ENCODE results near the gene MUC6.

Gene MUC6

DNA sequence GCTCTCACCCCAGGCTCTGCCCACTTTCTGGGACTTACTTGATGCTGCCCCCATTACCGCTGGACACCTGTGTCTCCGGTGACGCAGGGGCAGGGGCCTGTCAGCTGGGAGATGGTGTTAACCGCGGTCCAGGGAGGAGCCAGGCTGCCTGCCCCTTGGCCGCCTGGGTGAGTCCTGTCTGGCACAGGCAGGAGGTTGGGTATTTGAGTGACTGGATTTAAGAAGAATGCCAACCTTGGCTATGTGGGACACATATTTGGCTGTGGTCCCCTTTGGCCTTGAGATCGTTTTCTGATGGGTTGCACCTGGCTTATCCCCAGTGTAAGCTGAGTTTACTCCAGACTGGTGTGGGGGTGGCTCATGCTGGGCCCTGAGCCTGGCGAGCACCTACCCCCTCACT is 2.5 kb downstream of the MUC6 start:
- DNase-seq = no peak

DNA sequence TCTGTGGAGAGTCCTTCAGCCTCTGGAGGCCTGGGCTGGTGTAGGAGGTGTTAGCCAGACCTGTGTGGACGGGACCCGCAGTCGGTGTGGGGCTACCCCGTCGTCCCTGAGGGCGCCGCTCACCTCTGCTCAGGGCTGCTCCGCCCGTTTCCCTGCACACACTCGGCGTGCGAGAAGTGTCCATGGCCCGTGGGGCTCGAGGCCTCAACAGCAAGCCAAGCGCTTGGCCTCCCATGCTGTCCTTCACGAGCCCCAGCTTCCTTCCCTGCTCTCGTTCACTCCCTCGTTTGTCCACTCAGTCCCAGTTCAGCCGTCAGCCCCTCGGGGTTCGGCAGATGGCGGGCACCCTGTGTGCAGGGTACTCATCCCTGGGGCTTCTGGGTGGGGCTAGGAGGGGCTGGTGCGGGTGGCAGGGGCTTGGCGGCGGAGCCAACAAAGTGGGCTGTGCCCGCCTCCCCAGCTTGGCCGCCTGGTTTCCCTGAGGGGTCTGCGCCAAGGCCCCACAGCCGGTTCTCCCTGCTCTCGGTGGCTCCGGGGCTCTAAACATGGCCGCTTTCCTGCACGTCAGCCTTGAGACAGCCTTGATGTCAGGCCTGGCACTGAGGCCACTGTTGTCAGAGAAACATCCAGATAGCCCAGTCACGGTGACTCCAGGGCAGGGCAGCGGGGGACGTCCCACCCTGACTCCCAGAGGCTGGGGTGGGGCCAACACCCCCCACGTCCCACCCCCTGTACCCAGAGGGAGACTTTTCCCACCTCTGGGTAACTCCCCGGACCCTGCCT is 3.3 kb downstream of the MUC6 start:
- DNase-seq = no peak

DNA sequence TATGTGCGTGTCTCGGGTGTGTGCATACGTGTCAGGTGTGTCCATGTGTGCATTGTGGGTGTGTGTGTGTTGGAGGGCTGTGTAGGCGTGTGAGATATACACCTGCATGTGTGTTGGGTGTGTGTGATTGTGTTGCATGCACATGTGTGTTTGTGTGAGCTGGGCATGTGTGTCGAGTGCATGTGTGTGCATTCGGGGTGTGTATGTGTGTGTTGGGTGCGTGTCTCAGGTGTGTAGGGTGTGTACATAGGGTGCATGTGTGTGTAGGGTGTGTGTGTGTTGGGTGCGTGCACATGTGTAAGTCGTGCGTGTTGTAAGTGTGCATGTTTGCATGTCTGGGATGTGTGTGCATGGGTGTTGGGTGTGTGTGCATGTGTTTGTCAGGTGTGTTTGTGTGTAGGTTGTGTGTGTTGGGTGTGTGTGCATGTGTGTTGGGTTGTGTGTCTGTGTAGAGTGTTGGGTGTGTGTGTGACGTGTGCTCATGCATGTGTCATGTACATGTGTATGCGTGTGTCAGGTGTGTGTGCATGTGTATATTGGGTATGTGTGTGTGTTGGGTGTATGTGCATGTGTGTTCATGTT is 4.1 kb downstream of the MUC6 start:
- DNase-seq = no peak

DNA sequence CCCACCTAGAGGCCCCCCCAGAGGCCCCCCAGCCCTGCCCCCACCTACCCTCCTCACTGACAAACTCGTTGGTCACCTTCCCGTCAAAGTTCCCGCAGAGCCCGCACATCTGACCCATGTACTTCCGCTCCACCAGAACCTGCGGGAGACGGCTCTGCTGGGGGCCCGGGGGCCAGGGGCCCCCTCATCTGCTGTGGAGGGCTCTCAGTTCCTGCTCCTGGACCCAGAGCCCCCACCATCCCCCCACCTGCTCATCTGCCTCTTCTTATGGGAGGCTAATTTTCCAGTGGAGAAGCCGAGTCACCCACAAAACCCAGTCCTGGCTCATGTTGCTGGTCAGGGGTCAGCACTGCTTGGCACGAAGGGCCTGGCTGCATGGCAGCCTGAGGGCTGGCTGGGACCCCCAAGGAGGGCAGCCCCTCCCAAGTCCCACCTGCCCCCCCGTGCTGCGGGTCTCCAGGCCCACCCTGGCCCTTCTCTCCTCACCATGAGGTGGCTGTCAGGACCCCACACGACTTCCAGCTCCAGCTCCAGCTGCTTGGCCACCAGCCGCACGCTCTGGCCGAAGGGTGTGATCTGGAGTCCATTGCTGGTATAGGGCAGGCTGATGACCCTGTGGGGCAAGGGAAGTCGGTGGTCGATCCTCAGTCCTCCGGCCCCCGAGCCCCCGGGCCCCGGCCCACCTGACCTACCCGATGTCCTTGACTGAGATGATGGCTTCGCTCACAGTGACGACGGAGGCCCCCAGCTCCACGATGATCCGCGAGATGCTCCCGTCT is 5.2 kb downstream of the MUC6 start:
- DNase-seq = no peak

DNA sequence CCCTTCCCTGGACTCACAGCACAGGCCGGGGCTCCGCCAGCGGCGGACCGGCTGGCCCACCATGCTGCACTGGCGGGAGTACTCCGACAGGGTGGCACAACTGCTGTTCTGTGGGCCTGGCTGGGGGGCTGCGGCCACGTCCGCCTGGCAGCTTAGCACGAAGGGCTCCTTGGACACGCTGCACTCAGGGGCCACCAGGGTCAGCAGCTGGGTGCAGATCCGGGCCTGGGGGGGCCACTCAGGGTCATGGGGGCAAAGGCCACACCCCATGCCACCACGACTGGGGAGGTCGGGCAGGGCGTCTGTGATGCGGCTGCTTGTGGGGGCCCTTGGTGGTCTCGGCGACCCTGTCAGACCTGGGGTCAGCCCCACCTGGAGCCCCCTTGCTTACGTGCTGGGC is 6.0 kb downstream of the MUC6 start:
- no peak for DNase-seq

DNA sequence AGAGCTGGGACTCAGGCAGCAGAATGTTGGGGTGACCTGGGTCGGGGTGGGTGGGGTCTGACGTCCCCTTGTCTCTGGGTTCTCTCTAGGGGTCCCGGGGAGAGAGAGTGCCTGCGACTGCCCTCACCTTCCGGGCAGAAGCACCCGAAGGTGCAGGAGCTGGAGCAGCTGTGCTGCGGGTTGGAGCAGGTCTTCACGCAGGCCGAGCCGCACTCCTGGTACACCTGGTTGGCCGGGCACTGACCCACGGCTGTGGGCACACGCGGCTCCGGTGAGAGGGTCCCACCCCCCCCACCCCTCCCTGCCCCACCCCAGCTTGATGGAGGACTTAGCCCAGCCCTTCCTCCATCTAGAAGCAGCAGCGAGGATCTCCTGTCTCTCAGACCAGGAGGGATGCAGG is 6.4 kb downstream of the MUC6 start:
- no peak for DNase-seq

DNA sequence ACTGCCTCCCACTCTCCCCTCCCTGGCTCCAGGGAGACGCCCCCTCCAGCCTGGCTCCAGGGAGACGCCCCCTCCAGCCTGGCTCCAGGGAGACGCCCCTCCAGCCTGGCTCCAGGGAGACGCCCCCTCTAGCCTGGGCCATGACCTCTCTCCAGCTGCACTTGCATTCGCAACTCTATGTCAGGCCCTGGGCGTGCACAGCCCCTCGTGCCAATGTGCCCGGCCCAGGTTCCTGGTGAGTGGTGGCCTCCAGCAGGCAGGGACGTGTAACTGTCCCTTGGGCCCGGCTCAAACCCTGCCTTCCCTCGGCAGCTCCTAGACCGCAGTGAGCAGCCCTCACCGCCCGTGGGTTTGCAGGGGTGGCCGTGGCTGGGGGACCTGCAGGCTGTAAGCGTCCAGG is 6.9 kb downstream of the MUC6 start:
- DNase-seq = no peak

DNA sequence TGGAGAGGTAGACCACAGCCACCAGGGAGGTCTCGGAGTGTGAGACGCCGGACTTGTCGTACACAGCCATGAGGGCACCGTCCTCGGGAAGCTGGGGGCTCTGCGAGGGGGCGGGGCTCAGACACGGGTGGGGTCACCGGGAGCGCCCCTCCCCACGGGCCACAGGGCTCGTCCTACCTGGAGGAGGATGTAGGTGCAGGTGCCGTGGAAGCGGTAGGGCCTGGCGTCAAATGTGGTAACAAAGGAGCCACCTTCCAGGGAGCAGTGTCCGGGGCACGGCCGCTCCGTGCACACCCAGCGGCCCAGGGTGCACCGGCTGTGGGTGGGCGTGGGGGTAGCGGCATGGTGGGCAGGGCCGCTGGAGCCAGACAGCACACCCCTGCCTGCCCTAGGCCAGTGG is 7.5 kb downstream of the MUC6 start:
- no peak for DNase-seq

DNA sequence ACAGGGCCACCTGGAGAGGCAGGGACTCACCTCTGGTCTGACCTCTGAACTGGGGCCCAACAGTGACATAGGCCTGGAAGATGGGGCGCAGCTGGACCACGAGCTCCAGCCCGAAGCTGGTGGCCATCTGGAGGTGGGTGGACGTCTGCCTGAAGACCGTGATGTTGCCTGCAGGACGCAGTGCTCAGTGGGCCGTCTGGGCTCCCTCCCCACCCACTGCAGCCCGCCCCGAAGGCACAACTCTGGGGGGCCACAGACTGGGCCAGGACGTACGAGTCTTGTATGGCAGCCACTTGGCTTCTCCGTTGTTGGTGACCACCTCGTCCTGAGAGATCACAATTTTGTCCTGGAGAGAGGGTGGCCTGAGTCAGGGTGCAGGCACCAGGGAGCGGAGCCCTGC is 7.9 kb downstream of the MUC6 start:
- DNase-seq = no peak

DNA sequence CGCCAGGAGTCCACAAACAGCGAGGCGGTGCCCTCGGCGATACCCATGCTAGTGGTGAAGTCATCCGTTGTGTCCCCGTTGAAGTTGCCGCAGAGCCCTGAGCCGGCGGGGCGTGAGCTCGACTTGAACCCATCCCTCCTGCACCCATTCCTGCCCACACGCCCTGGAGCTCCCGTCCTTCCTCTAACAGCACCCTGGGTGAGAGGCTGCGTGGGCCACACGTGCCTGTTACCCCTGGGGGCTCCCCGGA is 8.3 kb downstream of the MUC6 start:
- DNase-seq = no peak

DNA sequence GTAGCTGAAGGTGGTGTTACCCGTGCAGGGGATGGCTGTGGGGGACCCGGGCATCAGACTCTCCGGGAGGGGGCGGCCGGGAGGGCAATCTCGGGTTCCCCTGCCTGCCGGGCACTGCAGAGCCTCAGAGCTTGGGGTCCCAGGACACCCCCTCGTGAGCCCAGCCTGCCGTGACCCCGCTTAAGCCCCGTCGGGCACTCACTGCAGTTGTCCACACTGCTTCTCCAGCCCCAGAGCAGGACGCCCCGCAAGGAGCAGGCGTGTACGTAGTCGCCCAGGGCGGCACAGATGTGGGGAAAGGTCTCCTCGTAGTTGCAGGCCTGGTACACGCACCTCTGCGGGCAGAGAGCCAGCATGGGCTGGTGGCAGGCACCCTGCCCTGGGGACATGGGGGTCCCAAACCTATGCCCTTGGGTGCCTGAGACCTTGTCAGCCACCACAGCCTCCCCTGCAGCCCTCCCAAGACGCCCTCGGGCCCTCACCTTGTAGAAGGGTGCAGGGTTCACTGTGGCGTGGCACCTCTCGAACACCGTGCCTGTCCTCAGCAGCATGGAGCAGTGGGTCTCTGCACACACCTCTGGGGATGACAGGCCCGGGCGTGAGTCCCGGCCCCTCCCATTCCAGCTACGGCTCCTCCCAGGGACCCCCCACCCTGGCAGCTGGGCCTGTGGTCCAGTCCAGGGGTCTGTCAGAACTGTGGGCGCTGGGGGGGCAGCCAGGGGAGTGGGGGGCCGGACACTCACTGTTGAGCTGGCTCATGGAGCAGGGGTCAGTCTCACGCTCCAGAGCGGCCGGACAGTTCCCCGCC is 8.8 kb downstream of the MUC6 start:
- DNase-seq = no peak

DNA sequence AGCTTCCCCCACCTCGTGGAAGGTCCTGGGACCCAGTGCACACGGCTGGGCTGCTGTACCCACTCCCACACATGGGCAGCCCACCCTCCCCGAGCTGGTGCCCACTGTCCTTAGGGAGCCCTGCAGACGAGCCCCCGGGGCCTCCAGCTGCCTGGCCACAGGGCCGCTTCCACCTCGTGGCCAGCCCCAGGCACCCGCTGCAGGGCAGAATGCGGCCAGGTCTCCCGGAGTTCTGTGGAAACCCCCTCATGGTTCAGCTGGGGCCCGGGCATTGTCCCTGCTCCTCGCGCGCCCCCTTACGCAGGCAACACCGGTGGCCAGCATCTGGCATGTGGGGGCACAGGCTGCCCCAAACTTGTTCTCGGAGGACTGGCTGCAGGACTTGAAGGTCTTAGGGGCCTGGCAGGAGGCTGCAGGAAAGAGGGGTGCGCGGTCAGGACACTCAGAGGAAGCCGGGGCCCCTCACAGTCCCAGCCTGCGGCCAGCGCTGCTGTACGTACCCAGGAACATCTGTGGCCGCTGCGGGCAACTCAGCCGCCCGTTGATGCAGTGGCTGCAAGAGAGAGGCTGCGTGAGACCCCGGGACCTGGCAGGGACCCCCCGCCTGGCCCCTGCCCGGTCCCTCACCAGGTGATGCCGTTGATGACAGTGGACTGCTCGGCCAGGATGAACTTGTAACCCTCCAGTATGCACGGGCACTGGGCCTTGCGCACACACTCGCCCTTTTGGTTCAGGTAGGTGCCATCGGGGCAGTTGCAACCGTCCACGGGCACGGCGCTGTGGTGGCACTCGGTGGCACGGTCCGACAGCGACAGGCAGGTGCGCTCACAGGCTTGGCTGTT is 9.7 kb downstream of the MUC6 start:
- no peak for DNase-seq

DNA sequence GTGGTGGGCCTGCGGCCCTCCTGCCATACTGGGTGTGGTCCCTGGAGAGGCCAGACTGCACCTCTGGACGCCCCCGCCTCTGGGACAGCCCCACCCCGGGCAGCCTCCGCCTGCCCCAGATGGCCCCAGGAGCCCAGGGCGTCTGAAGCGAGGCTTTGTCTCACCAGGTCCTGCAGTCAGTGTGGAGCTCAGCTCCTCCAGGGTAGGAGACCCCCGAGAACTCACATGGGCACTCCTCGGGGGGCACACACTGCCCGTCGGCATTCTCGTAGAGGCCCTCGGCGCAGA is 10.4 kb downstream of the MUC6 start:
- no peak for DNase-seq

DNA sequence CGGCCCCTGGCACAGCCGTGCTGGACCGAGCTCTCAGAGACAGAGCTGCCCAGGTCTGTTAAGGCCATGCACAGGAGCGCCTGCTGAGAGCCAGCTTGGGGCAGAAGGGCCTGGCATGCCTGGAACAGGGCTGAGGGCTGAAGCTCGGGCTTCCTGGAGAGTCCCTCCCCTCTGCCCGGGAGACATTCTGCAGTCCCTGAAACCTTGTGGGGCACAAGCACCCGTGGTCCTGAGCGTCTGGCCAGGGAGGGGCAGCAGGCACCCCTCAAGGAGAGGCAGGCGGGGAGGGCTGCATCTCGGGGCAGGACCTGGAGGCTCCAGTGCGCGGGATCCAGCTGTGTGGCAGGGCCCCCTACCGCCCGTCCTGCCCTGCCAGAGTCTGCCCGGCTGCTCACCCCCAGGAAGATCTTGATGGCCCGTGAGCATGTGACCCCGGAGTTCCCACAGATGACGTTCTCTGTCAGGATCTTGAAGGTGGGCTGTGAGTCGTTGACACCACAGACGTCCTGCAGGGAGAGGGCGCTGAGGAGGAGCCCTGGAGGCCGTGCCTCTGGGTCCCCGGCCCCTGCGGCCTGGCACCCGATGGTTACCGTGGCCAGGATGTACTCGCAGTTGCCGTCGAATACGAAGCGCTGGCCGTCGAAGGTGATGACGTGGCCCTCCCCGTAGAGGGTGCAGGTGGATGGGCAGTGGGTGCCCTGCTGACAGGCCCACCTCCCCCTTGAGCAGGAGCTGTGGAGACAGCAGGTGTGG is 10.9 kb downstream of the MUC6 start:
- no peak for DNase-seq

DNA sequence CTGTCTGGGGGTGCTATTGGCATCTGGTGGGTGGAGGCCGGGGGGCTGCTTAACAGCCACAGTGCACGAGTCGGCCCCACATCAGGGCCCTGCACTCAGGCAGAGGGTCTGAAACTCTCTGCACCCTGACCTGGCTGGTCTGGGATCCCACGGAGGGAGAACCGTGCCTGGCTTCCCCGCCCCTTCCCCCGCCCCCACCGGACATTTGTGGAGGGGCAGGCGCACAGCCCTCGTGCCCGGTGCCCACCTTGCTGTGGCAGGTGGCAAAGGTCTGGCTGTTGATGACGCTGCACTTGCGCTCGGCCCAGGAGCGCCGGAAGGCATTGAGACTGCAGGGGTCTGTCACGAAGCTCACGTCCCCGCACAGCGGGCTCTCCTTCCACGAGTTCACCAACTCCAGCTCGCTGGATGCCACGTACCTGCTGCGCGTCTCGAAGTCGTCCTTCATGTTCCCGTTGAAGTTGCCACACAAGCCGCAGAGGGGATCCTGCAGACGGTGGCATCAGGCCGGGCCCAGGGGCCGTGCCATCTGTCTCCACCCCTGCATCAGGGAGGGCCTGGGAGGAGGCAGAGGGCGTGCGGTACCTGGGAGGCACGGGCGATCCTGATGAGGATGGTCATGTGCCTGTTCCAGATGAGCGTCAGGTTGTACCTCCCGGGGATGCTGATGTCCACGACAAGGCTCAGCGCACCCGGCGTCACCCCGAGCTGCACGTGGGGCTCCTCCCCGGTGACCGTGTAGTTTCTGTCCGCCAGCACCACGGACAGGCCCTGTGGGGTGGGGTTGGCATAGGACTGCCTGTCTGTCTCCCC is 11.7 kb downstream of the MUC6 start:
- no peak for DNase-seq

DNA sequence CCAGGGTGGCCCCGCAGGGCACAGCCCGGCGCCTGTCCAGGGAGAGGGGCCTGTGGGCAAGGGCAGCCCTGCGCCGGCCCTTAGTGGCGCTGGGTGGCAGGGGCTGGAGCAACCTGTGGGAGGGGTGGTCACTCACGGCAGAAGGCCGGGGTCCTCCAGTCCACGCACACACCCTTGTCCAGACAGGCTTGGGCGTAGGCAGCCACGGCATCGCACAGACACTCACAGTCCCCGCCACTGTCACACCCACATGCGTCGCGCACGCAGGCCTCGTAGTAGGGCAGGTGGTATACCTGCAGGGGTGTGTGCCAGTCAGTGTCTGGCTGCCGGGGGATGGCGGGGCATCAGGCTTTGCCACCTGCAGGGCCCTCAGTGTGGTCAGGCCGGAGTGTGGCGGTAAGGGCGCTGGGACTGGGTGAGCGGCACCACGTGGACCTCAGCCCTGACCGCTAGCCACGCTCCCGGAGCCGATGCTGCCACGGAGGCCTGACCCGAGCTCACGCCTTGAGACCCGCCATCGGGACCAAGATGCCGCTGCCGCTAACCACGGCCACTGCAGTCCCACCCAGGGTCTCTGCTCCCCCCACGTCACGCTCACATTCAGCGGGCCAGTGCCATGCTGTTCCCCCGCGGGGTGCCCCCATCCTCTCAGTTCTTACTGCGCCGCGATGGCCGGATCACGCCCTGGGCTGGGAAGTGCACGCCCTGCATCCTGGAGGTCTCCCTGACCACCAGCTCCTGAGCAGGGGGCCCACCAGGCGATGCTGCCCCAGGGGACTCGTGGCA is 12.5 kb downstream of the MUC6 start:
- DNase-seq = no peak

DNA sequence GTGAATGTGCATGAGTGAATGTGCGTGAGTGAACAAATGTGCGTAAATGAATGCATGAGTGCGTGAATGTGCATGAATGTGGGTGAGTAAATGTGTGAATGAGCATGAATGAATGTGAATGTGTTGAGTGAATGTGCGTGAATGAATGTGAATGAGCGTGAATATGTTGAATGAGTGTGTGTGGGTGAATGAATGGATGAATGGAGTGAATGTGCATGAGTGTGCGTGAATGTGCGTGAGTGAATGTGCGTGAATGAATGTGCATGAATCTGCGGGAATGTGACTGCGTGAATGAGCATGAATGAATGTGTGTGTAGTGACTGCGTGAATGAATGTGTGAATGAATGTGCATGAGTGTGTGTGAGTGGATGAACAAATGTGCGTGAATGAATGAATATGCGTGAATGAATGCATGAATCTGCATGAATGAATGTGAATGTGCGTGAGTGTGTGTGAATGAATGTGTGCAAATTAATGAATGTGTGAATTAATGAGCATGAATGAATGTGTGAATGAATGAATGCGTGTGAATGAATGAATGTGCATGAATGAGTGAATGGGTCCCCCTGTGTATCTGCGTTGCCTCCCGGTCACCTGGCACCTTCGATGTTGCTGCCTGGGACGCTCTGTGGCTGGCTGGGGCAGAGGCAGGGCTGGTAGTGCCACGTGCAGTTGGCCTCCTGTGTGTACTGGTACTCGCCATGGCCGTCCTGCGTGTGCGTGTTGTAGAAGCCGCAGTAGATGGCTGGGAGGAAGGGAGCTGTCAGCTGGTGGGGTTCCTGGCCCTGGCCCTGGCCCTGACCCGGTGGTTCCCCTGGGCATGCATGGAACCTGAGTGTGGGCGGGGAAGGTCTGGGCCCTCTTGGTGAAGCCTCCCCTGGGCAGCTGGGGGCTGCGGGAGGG is 13.4 kb downstream of the MUC6 start:
- DNase-seq = no peak

DNA sequence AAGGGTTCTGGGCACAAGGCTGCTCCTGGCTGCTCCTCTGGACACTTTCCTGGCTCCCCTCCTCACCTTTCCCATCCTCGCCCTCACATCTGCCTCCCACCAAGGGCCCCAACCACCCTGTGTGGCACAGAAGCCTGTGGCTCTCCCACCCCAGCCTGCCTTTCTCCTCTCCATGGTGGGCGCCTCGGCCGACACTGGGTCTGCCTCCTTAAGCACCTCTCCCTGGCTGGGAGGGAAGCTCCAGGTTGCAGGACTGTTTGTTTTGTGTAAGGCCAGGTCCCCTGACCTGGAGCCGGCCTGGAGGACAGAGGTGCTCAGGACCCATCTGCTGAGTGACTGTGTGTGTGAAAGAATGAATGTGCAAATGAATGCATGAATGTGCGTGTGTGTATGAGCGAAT is 14.1 kb downstream of the MUC6 start:
- DNase-seq = no peak

DNA sequence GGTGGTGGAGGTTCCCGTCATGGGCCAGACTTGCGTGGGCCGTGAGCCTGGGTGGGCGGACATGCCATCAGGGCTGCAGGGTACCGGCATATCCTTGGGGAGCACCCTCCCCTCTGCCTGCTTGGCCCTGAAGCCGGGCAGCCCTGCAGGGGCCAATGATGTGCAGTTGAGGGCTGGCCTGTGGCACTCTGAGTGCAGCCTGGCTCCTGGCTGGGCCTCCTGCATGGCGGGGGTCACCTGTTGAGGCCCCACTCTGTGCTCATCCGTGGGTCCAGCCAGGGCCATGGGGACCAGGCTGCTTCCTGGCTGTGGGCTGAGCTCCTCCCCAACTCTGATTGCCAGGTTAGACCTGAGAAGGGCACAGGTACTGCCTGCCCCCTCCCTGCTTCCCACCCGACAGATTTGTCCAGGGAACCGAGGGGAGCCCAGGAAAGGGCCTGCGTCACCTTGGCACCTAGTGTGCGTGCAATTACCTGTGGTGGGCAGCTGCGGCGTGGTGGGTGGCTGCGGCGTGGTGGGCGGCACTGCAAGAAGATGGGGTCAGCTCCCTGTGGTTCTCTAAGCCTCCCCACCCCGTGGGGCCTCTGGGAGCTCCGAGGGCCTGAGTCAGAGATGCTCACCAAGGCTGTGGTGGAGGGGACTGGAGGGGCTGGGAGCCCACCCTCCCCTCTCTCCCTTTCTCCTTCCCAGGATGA is 16.2 kb downstream of the MUC6 start:
- DNase-seq = no peak

All from NCI-H146 (cell line).